ENCODE results near the gene STK17B.

The STK17B gene

DNA sequence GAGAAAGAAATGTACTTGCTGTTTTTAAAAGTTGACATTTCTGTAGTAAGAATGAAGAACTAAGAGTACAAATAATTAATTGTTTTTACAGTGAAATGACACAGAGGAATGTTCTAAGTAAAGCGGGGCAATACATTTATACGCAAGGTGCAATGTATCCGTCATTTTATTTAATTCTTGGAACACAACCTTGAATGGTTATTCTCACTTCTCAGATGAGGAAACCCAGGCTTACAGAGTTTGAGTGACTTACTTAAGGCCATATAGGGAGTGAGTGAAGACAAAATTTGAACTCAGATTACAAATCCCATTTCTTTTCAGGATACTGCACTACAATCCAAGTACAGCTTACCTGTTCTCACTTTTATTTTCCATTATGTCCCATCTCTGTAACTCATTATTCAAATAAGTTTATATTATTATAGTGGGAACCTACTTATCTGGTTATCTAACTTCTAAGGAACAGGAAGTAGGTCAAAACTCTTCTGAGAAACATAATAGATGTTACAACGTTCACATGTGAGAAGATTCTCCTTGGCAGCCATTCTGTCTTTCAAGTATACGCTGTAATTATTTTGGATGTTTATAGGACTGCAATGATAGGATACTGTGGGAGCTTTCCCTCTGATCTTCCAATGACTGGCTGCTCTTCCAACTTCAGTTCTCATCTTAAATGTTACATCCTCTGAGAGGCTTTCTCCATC lies 12.3 kb upstream of the STK17B start:
- no peak for DNase-seq

DNA sequence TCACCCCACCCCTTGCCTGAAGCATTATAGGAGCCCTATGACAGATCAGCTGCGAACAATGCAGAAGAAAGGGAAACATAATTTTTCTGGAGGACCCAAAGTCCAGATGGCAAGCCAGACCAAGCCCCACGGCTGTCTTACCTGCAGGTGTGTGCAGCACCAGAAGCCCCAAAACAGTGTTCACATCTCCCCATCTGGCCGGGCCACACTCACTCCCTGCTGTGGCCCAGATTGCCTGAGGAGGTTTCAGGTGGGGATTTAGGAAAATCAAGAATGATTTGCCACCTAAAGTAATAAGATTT lies 11.7 kb upstream of the STK17B start:
- DNase-seq = no peak

DNA sequence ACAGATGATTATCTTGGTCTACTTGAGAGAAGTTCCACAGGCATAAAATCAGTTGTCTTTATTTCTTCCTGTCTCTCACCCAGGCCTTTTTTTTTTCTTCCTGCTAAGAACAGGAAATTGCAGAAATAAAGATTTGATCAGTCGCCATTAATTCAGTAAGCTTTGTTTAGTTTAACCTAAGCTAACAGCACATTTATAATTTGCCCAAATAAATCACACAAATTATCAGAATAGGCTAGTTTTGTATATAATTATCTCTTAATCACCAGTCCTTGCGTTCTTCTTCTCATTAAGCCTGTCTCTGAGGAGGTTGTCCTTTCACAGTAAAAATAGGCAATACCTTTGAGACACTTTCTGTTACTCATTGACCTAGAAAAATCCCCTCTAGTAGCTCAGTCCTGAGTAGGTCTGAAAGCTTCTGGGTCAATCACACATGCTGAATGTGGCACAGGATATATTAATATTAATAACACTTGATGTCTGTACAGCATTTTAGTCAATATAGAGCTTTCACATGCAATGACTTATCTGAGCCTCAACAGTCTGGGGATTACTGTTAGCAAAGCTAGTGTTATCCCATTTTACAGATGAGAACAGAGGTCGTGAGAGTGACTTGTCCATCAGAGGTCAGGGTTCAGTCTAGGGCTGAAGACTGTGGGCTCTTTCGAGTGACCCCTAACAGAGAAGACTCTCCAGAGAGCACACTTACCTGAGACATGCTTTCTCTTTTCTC lies 11.2 kb upstream of the STK17B start:
- no peak for DNase-seq

DNA sequence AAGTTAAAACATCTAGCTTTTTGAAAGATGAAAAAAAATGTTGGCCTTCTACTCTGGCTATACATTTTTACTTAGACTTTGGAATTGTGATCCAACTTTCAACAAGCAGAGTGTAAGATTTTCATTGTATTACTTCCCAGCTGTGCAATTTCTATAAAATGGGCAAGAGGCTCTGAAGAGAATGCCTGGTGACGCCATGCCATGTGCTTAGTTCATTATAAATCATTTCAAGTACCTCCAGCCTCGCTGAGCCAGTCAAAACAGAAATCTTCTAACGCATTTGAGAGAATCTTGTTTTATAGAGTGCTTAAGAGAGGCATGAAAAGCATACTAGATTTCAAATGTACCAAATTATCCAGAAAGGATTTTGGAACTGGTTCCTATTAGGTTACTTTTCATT lies 10.1 kb upstream of the STK17B start:
- DNase-seq = no peak

DNA sequence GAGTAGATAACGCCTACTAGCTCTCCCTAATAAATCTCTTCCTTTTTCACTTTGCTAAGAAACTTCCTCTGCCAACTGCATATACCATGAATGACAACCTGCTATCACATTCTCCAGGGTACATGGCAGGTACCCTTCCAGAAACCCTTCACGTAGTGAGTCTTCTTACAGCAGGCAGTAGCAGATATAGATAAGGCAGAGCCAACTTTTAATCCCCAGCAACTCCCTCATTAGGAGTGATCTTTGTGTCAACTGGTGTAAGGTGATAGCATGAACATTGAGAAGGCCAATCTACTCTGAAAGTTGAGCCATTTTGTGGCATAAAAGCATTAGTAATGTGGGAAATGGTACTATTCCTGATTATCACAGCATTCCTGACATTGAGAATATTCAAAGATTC lies 5.7 kb upstream of the STK17B start:
- no peak for DNase-seq

DNA sequence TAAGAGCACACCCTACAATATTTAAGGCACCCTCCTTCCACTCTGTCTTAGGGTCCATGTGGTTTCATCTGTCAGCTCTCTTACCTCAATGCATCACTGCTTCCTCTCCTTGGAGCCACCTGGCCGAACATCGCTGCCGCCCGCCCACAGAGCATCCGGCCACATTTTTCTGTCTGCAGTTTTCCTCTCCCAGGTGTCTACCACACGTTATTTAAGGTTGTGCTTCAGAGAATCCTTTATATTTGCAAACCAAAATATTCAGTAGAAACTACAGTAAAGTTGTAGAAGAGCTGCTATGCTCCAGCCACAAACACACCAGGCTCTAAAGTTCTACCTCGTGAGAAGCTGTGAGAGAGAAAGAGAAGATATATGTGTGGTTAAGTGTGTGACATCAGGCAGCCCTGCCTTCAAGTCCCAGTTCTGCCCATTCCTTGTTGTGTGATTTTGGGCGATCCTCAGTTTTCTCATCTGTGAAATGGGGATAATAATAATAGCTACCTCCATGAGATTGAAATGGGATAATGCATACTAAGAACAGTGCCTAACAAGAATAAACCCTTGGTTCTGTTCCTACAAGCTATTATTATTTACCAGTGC lies 4.9 kb upstream of the STK17B start:
- no peak for DNase-seq

DNA sequence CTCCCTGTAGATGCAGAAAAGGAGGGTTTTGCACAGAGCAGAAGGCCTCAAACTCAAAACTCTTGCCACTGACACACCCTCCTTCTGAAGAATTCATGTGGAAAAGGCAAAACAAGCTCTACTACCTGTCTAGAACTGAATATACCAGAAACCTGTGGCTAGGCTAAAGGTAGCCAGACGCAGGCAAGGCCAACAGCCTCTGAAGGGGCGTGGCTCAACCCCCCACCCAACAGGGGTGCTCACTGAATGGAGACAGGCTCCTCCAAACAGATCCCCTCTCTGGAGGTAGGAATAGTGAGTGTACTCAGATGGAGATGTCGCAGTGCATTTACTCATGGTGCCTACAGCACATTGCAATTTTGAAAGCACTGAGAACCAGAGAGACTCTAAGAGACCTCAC lies 3.0 kb upstream of the STK17B start:
- DNase-seq = no peak

DNA sequence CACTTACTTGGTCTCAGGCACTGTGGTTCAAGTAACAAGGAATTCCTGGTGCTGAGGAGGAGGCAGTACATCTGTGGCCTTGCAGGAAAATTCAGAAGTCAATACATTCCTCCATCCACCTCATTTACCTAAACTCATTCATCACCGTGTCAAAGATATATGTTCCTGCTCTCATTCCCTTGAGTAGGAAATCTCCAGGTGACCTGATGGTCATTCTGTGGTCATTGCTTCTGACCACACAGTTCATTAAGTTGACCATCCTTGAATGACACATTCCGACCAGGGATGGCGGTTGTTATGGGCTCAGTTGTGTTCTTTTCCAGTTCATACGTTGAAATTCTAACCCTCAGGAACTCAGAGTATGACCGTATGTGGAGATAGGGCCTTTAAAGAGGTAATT lies 2.1 kb upstream of the STK17B start:
- no peak for DNase-seq

DNA sequence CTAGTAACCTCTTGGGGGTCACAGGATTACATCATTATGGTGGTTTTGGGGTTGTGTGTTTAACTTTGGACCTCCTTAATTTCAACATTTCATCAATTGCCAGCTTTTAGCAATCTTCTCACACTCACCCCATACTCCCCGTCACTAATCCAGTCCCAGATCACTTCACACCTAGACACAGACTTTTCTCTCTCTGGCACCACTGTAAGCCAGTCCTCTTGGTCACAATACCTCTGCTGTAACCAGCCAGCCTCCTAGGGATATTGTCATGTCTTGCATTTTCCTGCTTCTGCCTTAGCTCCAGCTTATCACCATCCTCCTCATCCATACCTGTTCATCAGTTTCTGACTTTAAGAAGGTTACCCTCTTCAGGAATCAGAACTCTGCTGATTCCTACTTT lies 1.6 kb upstream of the STK17B start:
- DNase-seq = no peak

DNA sequence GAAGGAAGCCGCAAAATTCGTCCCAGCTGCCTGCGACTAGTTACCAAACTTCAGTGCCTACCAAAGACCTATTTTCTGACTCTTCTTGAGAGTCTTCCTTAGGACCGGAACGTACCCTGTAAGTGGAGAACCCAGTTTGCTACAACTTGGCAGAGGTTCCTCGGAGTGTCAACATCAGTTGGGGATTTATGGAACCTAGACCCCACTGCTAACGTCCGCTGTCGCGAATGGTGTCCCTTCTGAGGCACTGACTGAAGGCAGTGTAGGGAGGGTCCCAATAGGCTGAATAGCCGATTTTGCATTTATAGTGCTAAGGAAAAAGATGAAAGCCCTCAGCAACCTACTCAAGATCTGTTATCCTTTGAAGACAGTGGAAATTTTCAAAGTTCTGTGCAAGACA lies 568 bp upstream of the STK17B start:
- no peak for DNase-seq

DNA sequence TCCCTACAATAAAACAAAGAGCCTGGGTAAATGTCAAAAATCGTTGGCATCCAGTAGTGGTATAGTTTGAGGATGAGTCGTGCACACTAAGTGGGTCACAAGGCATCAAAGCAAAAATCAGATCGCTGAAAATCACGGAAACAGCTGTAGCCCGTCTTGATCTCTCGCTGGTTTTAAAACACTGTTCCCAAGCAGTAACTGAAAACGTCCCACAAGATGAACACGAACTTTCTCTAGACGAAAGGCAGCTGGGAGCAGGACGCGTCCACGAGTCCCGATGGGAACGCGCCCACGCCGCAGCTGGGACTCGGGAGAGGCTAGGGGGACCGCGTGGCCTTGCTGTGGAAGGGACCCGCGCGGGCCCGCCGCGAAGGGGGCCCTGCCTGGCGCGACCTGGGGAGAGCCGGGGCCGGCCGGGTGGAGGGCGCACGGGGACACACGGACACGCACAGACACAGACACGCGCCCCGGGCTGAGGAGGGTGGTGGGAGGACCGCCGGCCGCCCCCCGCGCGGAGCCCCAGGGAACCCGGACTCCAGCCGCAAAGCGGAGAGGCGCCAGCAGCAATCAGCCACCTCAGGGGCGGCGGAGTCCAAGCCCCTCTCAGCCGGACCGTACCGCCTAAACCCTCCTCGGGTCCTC lies 651 bp downstream of the STK17B start:
- DNase-seq = no peak

DNA sequence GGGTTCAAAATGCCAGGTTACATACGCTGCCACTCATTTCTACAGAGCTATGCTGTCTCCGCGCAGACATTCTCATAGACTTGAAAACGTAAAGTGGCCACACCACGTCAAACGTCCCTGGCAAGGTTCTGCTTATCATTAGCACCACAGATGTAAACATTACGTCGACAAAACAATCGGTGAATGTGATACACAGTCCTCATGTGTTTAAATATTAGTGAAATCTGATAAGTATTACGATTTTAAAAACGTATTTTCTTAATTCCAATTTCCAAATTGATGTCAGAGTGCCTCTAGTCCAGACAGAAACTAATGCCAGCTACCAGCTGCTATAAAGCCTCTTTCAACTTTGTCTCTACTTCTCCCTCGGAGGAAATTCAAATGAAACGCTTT lies 1.2 kb downstream of the STK17B start:
- DNase-seq = no peak

DNA sequence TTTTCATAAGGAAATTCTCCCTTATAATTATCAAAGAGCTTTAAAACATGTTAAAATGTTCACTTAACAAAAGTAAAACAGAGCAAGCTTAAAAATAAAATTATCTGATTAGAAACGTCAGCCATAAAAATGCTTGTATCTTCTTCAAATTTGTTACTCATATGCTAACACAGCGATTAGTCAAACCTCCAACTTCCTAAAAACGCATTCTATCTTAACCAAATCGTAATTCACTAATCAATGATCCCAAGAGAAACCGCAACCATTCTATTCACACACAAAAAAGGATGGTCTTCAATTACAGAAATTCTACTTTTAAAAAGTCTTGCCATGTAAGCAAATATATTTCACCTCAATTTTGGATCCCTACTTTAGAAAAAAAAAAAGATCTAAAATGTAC lies 1.9 kb downstream of the STK17B start:
- DNase-seq = no peak

DNA sequence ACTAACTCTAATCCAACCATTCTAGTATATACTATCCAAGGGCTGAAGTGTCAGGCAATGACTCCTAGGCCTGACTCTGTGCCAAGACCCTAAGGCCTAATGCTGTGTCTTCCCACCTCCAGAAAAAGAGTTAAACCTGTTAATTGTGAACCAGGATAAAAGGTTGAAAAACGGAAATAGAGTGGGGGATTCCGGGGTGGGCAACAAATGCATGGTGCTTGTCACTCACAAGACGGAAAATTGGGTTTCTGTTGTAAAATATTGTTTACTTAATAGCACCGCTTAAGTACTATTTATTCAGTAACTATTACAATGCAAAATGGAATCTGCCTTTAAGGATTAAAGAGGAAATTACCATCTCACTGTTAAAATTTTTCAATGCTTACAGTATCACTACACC lies 3.2 kb downstream of the STK17B start:
- DNase-seq = no peak

DNA sequence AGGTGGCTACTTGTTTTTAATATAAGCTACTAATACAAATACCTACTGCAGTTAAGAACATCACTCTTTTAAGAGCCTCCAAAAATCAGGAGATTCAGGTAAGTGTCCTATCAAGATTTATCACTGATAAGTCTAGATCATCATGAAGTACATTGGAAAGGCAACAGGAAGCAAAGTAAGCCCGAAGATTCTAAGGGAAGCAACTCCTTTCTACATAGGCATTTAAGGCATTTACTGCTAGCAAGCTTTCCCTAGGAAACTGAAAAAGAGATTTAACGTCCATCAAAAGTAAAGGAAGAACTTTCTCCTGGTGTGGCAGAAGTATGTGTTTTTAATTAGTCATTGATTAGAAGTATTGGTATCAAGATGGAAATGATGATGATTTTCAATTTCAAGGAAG lies 3.7 kb downstream of the STK17B start:
- no peak for DNase-seq

DNA sequence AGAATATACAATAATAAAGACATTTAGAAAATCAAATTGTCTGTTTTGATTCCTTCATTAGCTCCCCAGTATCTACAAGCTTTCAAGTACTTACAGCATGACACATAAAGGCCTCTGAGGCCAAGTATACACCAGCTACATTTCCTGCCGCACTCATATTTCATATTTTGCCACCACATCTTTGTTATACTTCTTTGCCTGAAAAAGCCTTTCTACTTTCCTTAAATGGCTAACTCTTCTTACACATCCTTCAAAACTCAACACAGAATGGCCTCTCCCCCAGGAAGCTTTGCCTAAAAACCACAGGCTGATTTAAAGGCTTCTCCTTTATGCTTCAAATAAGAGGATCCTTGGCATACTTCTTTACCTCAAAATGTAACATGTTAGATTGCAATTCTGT lies 4.5 kb downstream of the STK17B start:
- no peak for DNase-seq

DNA sequence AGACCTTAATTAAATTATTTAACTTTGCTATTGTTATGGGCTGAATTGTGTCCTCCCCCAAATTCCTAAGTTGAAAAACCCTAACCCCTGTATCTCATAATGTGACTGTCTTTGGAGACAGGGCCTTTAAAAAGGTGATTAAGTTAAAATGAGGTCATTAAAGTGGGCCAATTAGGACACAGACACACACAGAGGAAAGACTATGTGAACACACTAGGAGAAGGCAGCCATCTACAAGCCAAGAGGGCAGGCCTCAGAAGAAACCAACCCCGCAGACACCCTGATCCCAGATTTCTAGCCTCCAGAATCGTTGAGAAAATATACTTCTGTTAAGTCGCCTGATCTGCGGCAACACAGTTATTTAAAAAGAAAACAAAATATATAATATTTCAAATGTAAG lies 6.4 kb downstream of the STK17B start:
- DNase-seq = no peak

DNA sequence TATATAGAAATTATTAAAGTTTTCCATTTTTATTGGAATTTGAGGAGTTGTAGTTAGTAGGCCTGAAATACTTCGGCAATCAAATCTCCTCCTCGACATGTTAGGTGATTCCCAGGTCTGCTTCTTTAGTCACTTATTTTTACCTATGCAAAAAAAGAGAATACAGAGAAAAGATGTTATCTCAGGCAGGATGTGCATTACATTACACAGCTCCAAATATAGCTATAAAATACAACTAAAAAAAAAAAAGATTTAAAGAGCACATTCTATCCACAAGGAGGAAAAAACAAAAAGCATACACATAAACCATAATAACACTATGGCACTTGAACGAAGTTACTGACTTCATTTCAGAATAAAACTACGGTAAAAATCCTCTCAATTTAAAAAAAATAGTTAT lies 8.1 kb downstream of the STK17B start:
- DNase-seq = no peak

DNA sequence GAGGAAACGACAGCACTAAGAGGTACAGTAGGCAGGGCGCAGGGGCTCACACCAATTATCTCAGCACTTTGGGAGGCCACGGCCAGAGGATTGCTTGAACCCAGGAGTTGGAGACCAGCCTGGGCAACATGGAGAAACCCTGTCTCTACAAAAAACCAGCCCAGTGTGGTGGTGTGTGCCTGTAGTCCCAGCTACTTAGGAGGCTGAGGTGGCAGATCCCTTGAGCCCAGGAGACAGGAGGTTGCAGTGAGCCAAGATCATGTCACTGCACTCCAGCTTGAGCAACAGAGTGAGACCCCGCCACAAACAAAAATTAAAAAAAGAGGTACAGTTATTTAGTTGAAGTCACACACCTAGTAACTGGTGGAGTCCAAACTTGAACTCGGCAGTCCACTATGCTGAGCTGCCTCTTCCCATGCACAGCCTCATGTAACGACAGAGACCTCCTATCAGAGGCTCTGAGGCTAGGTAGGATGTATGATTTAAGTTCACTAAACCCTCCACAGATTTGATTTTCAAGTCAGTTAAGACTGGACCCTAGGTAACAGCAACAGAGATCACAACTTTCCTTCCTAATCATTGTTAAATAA lies 8.7 kb downstream of the STK17B start:
- no peak for DNase-seq

DNA sequence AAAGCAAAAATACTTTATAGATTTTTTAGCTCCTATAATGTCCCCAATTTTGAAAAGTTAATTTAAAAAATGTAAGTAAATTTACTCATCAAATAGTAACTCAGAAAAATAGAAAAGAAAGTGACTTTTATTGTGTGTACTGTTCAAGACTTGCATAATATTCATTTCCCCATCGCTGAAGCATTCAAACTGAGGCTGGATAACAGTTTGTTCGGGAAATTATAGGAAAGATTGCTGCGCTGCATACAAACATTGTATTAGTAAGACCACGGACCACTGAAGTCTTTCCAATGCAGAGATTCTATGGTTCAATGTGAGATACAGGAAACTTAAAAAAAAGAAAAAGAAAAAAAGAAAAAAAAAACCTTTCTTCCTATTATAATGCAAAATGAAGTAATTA lies 10.4 kb downstream of the STK17B start:
- no peak for DNase-seq

DNA sequence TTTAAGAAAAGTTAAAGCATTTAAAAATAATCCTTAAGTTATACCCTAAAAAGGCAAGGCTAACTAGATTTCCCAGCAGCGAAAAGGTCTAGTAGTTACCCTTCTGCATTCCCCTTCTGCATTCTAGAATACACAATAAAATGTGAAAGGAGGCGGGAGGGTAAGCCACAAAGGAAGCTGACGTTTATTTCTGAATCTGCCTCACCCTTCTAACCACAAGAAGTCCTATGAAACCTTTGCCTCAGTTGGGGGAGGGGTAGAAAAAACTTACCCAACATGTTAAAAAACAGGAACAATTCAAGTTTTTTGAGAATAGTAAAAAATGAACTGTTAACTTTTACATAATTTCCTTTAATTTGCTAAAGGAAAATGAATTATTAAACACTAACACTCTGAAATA lies 11.3 kb downstream of the STK17B start:
- no peak for DNase-seq

DNA sequence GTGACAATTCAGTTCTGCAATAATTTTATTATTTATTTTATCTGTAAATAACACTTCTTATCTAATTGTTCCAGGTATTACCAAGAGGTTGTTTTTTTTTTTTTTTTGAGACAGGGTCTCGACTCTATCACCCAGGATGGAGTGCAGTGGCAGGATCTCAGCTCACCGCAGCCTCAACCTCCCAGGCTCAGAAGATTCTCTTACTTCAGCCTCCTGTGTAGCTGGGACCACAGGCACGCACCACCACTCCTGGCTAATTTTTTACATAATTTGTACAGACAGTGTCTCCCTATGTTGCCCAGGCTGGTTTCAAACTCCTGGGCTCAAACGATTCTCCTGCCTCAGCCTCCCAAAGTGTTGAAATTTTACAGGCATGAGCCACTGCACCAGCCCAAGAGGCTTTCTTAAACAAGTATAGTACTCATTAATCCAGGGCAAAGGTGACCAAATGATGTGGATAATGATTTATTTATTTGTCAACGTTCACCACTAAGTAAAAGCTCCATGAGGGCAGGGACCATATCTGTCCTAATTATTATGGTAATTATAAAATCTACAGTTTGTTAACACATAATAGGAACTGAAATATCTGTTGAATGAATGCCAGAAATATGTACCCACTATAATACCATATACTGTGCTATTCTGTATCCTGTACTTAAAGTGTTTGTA lies 12.0 kb downstream of the STK17B start:
- no peak for DNase-seq

DNA sequence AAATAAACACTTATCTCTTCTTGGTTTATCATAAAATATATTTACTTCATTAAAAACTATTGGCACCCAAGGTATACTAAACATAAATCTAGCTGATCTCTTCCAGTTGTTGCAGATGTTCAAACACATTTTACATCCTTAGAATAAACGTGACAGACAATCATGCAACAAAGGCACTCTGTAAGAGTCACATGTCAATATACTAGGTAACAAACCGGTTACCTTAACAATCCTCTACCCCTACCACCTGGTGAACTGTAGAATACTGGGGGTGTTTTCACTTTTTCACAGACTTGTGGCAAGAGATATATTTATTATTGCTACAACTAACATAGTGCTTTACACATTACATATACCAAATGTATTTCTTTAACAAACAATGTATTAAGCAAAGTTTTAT lies 15.8 kb downstream of the STK17B start:
- DNase-seq = no peak
